Neural progenitor cell (in vitro differentiated cells): ENCODE measurements around the gene ETHE1. TPM values are rescaled to one million over a fixed set of nuclear protein-coding genes. Genes with fewer than 3 reads are reported as not detected.
A peak's percentile ranks its signal among the peaks of the same experiment; 100 is the strongest.
"Not testable (repeated sequence)": the region's sequence is repeated elsewhere in the genome, so short reads cannot be mapped to it uniquely, and the experiment has no call there.

Experiments
- DNase-seq: peaks from one replicate; pipeline ENCODE4 v3.0.0-alpha.2; 2016; ENCODE audit warnings: low spot score
- H2AFZ ChIP-seq: fragments of 200-600 bp; sonication (generic); replicated peaks from 2 replicates; pipeline ENCODE4 v1.6.1; 2016; ENCODE audit warnings: antibody characterized with exemption
- H3F3A ChIP-seq: fragments of 200-600 bp; sonication (generic); 2 replicates; pipeline ENCODE4 v1.6.1; 2016; ENCODE audit warnings: antibody characterized with exemption, low read depth
- H3K27ac ChIP-seq: fragments of 200-600 bp; sonication (generic); 2 replicates; pipeline ENCODE4 v1.5.1; 2016; ENCODE audit warnings: mild to moderate bottlenecking
- H3K27me3 ChIP-seq: fragments of 200-600 bp; sonication (generic); 2 replicates; pipeline ENCODE4 v1.6.1; 2016; ENCODE audit warnings: mild to moderate bottlenecking, moderate library complexity
- H3K36me3 ChIP-seq: fragments of 200-600 bp; sonication (generic); 2 replicates; pipeline ENCODE4 v1.5.1; 2016
- H3K4me1 ChIP-seq: fragments of 200-600 bp; sonication (generic); 2 replicates; pipeline ENCODE4 v1.6.1; 2016; ENCODE audit warnings: mixed run types
- H3K4me2 ChIP-seq: fragments of 200-600 bp; sonication (generic); 2 replicates; pipeline ENCODE4 v1.6.1; 2016
- H3K4me3 ChIP-seq: fragments of 200-600 bp; sonication (generic); 2 replicates; pipeline ENCODE4 v1.5.1; 2016
- H3K79me2 ChIP-seq: fragments of 200-600 bp; sonication (generic); 2 replicates; pipeline ENCODE4 v1.6.1; 2016; ENCODE audit warnings: low read depth
- H3K9ac ChIP-seq: fragments of 200-600 bp; sonication (generic); 2 replicates; pipeline ENCODE4 v1.6.1; 2016
- H3K9me3 ChIP-seq: fragments of 200-600 bp; sonication (generic); 2 replicates; pipeline ENCODE4 v1.5.1; 2016; ENCODE audit warnings: low read depth
- H4K20me1 ChIP-seq: fragments of 200-600 bp; sonication (generic); 2 replicates; pipeline ENCODE4 v1.6.1; 2016; ENCODE audit warnings: low read depth
- H3K27ac Mint-ChIP-seq: 3 replicates; pipeline ENCODE4 v1.8.0; 2021; ENCODE audit warnings: mixed read lengths
- H3K27me3 Mint-ChIP-seq: 2 replicates; pipeline ENCODE4 v1.8.0; 2022; ENCODE audit warnings: low read depth, mild to moderate bottlenecking, inconsistent platforms, moderate library complexity, mixed read lengths; ENCODE audit not compliant: insufficient read depth
- H3K36me3 Mint-ChIP-seq: 3 replicates; pipeline ENCODE4 v1.8.0; 2021; ENCODE audit warnings: mixed read lengths
- H3K4me1 Mint-ChIP-seq: 3 replicates; pipeline ENCODE4 v1.8.0; 2021; ENCODE audit warnings: mixed read lengths
- H3K4me3 Mint-ChIP-seq: 3 replicates; pipeline ENCODE4 v1.8.0; 2021; ENCODE audit warnings: mild to moderate bottlenecking, moderate library complexity, mixed read lengths
- H3K9me3 Mint-ChIP-seq: 3 replicates; pipeline ENCODE4 v1.8.0; 2020; ENCODE audit warnings: mixed read lengths
- CTCF ChIP-seq: fragments of 200-600 bp; sonication (generic); IDR thresholded peaks from 2 replicates; pipeline ENCODE4 v1.5.1; 2017; ENCODE audit warnings: antibody characterized with exemption, mild to moderate bottlenecking
- EZH2 ChIP-seq: fragments of 200-600 bp; sonication (generic); IDR thresholded peaks from 2 replicates; pipeline ENCODE4 v1.6.1; 2017; ENCODE audit warnings: antibody characterized with exemption, mild to moderate bottlenecking, moderate library complexity
- EZH2phosphoT487 ChIP-seq: fragments of 200-600 bp; sonication (generic); IDR thresholded peaks from 2 replicates; pipeline ENCODE4 v1.6.1; 2017; ENCODE audit warnings: antibody characterized with exemption
- total RNA-seq: library from RNA; depleted of rRNA; stranded (reverse); fragments of >200 nt; gene quantifications from 2 replicates; pipeline ENCODE4 v1.2.3, GENCODE V29; 2015; ENCODE audit warnings: low replicate concordance

ETHE1 gene
- total RNA-seq, 1 donor from 2014 or later: 13.6 TPM

DNA sequence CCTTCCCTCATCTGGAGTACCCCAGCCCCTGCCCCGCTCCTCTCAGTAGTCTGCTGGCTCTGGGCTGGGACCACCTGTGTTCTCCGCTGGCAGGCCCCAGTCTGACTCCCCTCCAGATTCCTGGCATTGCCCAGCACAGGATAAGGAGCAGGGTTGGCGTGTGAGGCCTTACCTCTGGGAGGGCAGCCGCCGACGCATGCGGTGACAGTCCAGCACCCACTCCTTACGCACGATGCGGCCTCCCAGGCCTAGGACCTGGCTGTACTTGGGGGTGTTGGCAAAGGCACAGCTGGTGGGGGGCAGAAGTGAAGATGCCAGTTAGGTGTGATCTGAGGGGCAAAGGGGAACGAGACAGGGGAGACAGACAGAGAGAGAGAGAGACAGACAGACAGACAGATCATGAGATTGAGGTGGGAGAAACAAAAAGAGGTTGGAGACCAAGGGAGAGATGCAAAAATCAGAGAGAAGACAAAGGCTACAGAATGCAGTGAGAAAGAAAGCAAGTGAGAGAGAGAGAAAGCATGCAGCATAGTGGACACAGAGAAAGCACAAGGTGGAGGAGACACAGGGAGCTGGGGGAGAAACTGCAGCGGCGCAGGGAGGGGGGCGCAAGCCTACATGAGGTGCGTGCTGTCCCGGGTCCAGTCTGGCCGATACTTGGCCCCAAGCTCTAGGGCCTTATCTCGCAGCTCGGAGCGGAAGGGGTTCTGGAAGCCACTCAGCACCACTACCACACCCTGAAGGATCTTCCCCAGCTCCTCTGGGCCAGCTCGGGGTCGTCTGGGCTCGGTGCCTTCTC is 24.6 kb upstream of the ETHE1 start:
- H3K27ac Mint-ChIP-seq: peak overlapping the region; percentile 12
- Histone ChIP-seq H3K79me2 (no peaks in the 10 kb centered on the region), H3K27ac (no peak overlapping the region), H3K4me2 (no peak overlapping the region), H2AFZ (no peak overlapping the region), H4K20me1 (peaks cover 5% of the 10 kb centered on the region), H3K36me3 (no peaks in the 10 kb centered on the region), H3F3A (peaks cover 6% of the 10 kb centered on the region), H3K27me3 (no peaks in the 10 kb centered on the region), H3K4me1 (no peaks in the 10 kb centered on the region), H3K9me3 (no peaks in the 10 kb centered on the region), H3K4me3 (no peak overlapping the region), H3K9ac (no peak overlapping the region)
- peaks cover 7% of the 10 kb centered on the region for H3K27me3 Mint-ChIP-seq
- TF ChIP-seq CTCF (no peak), EZH2phosphoT487 (no peak), EZH2 (no peak)
- peaks cover 20% of the 10 kb centered on the region for H3K36me3 Mint-ChIP-seq
- no peak for DNase-seq
- no peak overlapping the region for H3K4me3 Mint-ChIP-seq
- no peaks in the 10 kb centered on the region for H3K9me3 Mint-ChIP-seq
- peaks cover 11% of the 10 kb centered on the region for H3K4me1 Mint-ChIP-seq

DNA sequence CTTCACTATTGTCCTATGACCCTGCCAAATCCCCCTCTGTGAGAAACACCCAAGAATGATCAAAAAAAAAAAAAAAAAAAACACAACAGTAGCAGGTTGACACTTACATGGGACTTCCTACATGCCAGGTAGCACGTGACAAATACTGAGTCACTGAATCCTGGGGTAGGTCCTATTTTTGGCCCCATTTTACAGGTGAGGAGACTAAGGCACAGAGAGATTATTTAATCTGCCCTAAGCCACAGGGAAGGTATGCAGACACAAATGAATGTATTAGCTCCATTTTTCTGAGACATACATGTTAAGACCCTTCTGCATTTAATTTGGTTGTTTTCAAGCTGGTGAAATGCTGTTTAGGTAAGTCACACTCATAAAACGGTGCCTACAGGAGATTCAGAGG is 21.7 kb upstream of the ETHE1 start:
- Histone ChIP-seq H3K36me3 (no peaks in the 10 kb centered on the region), H4K20me1 (no peaks in the 10 kb centered on the region), H3K27me3 (no peaks in the 10 kb centered on the region), H3K4me1 (no peaks in the 10 kb centered on the region), H3K4me3 (no peak overlapping the region), H3K79me2 (no peaks in the 10 kb centered on the region), H3K9ac (no peak overlapping the region), H3K27ac (no peak overlapping the region), H3K4me2 (no peak overlapping the region), H3F3A (no peaks in the 10 kb centered on the region), H3K9me3 (no peaks in the 10 kb centered on the region), H2AFZ (no peak overlapping the region)
- Mint-ChIP-seq H3K27me3 (peaks cover 9% of the 10 kb centered on the region), H3K4me1 (peaks cover 11% of the 10 kb centered on the region), H3K4me3 (no peak overlapping the region), H3K9me3 (no peaks in the 10 kb centered on the region), H3K27ac (no peak overlapping the region), H3K36me3 (peaks cover 27% of the 10 kb centered on the region)
- DNase-seq: no peak
- TF ChIP-seq CTCF (no peak), EZH2phosphoT487 (no peak), EZH2 (no peak)

DNA sequence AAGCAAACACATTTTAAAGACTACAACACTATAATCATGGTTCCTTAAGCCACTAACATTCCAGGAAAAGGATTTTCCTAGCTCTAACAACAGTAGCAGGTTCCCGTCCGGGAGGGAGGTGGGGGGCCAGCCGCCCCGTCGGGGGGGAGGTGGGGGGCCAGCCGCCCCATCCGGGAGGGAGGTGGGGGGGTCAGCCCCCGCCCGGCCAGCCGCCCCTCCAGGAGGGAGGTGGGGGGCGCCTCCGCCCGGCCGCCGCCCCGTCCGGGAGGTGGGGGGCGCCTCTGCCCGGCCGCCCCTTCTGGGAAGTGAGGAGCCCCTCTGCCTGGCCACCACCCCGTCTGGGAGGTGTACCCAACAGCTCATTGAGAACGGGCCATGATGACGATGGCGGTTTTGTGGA is 20.9 kb upstream of the ETHE1 start:
- H3K79me2 ChIP-seq, H3K9me3 Mint-ChIP-seq, H2AFZ ChIP-seq, DNase-seq, H3K4me3 ChIP-seq, H3K27ac Mint-ChIP-seq, H3K9ac ChIP-seq, H3F3A ChIP-seq, H3K4me2 ChIP-seq, H3K9me3 ChIP-seq, H3K36me3 ChIP-seq, H3K27me3 ChIP-seq, H3K4me1 ChIP-seq, H4K20me1 ChIP-seq, H3K27ac ChIP-seq, H3K4me3 Mint-ChIP-seq: not testable (repeated sequence)
- H3K36me3 Mint-ChIP-seq: peaks cover 34% of the 10 kb centered on the region
- peaks cover 11% of the 10 kb centered on the region for H3K27me3 Mint-ChIP-seq
- peaks cover 11% of the 10 kb centered on the region for H3K4me1 Mint-ChIP-seq

DNA sequence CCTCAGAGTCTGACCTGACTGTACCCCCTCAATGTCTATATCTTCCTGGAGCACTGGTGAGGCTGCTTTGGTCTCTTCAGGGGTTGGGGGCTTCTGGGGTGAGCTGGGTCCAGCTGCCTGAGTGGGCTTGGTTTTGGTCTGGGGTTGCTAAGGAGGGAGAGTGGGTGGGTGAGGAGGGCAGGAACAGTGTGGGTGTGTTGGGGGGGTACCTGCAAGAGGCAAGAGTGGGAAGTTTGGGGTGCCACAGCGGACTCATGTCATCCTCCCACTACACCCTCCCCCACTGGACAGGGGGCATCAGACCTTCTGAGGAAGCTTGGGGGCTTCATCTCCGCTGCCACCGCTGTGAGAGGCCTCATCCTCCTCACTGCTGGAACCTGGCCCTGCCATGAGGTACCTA is 19.6 kb upstream of the ETHE1 start:
- Histone ChIP-seq H3K27ac (no peak overlapping the region), H3K4me2 (no peak overlapping the region), H3K9me3 (no peaks in the 10 kb centered on the region), H3K79me2 (no peaks in the 10 kb centered on the region), H3K36me3 (no peaks in the 10 kb centered on the region), H4K20me1 (no peaks in the 10 kb centered on the region), H2AFZ (no peak overlapping the region), H3K4me1 (no peaks in the 10 kb centered on the region), H3K27me3 (no peaks in the 10 kb centered on the region), H3K9ac (no peak overlapping the region), H3K4me3 (no peak overlapping the region), H3F3A (no peaks in the 10 kb centered on the region)
- Mint-ChIP-seq H3K27ac (no peak overlapping the region), H3K27me3 (peaks cover 10% of the 10 kb centered on the region), H3K36me3 (peaks cover 39% of the 10 kb centered on the region), H3K9me3 (no peaks in the 10 kb centered on the region), H3K4me1 (peaks cover 11% of the 10 kb centered on the region), H3K4me3 (peak overlapping the region; percentile 33)
- no peak for DNase-seq
- TF ChIP-seq CTCF (no peak), EZH2 (no peak), EZH2phosphoT487 (no peak)
